Esophagus squamous epithelium (tissue), 5 donors: ENCODE results near the gene IDUA. TPM values are rescaled to one million over a fixed set of nuclear protein-coding genes. Genes with fewer than 3 reads are reported as not detected.

Experiments used
- DNase-seq: peaks from one replicate; lab custom pipeline; 2025; lab: John Stamatoyannopoulos, UW
- H3K27ac ChIP-seq, 4 donors: fragments of 200-600 bp; sonication (generic); one replicate each; pipeline ENCODE4 v1.5.1; 2016 to 2019; ENCODE audit warnings: mild to moderate bottlenecking in 1 of 4
- H3K27me3 ChIP-seq, 4 donors: fragments of 200-600 bp; sonication (generic); 1 replicate in 3 of 4; 2 replicates in 1 of 4; pipeline versions ENCODE4 v1.5.1 to v1.6.0; 2017 to 2021; ENCODE audit warnings: antibody characterized with exemption in 1 of 4
- H3K36me3 ChIP-seq, 3 donors: fragments of 200-600 bp; sonication (generic); one replicate each; pipeline ENCODE4 v1.5.1; 2016 to 2019
- H3K4me1 ChIP-seq, 3 donors: fragments of 200-600 bp; sonication (generic); one replicate each; pipeline ENCODE4 v1.5.1; 2017 to 2019
- H3K4me3 ChIP-seq, 4 donors: fragments of 200-600 bp; sonication (generic); 1 replicate in 3 of 4; 2 replicates in 1 of 4; pipeline ENCODE4 v1.5.1; 2016 to 2019; ENCODE audit warnings: mild to moderate bottlenecking in 2 of 4, moderate library complexity in 1 of 4
- H3K9me3 ChIP-seq, 3 donors: fragments of 200-600 bp; sonication (generic); one replicate each; pipeline ENCODE4 v1.5.1; 2016 to 2019
- POLR2A ChIP-seq, 4 donors: fragments of 450-650 bp; IDR thresholded peaks; one replicate each; pipeline ENCODE4 v1.6.1; 2017; ENCODE audit warnings: antibody characterized with exemption in 4 of 4, mild to moderate bottlenecking in 4 of 4, moderate library complexity in 3 of 4
- WGBS, 2 donors: methylation state at CpG; one replicate each; pipeline ENCODE4 v1.1.5; 2018; 5-methylcytosine and 5-hydroxymethylcytosine counted together
- intact Hi-C: fragments of 100-400 bp; cut with DNase I; formaldehyde crosslinking; loops from one replicate; pipeline ENCODE4 v1.15.0; 2022
- total RNA-seq, 4 donors: library from RNA; depleted of rRNA; stranded (reverse); fragments of >200 nt; gene quantifications; one replicate each; pipeline ENCODE4 v1.1.0, GENCODE V29; 2016
- TF ChIP-seq, protein P1 (sequence below), 6 experiments: fragments of 450-650 bp in 4 of 6; fragments of 200-600 bp in 2 of 6; sonication (generic) in 2 of 6; IDR thresholded peaks; one replicate each; pipeline ENCODE4 v1.5.1; 2016 to 2019; ENCODE audit warnings: antibody characterized with exemption in 6 of 6, mild to moderate bottlenecking in 4 of 6, moderate library complexity in 4 of 6
- donor health status: DM: yes; HTN: yes; CAD: no.

Gene IDUA
- total RNA-seq, 4 donors from 2014 or later = 4.3 to 20.5 (median 14.1) TPM

GRCh38 chr4:1041936-1042330 is 55.1 kb downstream of the IDUA start:
- Histone ChIP-seq H3K27ac (peak overlapping the region in 1 of 4 donors; percentile 62), H3K4me1 (peaks cover 35 to 72% (median 37%) of the 10 kb centered on the region in 3 donors), H3K36me3 (no peaks in the 10 kb centered on the region), H3K27me3 (peaks cover 0 to 47% (median 0%) of the 10 kb centered on the region in 4 donors), H3K9me3 (no peaks in the 10 kb centered on the region), H3K4me3 (peak overlapping the region in 2 of 4 donors; percentile 0 to 4)
- TF ChIP-seq POLR2A (IDR thresholded peaks at IDR 0.05) = no peak
- TF ChIP-seq, protein P1, sequence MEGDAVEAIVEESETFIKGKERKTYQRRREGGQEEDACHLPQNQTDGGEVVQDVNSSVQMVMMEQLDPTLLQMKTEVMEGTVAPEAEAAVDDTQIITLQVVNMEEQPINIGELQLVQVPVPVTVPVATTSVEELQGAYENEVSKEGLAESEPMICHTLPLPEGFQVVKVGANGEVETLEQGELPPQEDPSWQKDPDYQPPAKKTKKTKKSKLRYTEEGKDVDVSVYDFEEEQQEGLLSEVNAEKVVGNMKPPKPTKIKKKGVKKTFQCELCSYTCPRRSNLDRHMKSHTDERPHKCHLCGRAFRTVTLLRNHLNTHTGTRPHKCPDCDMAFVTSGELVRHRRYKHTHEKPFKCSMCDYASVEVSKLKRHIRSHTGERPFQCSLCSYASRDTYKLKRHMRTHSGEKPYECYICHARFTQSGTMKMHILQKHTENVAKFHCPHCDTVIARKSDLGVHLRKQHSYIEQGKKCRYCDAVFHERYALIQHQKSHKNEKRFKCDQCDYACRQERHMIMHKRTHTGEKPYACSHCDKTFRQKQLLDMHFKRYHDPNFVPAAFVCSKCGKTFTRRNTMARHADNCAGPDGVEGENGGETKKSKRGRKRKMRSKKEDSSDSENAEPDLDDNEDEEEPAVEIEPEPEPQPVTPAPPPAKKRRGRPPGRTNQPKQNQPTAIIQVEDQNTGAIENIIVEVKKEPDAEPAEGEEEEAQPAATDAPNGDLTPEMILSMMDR (IDR thresholded peaks at IDR 0.05) = no peak
- DNase-seq = no peak
- intact Hi-C loops = no loop called here
- WGBS, 2 donors = 0 to 20% methylated on average over 1 to 7 of the region's 8 CpGs

- DNase-seq = no peak
- intact Hi-C loops = no loop called here
- 73 to 84% methylated on average over 8 of the region's 17 CpGs for WGBS, 2 donors
- Histone ChIP-seq H3K4me1 (peaks cover 40 to 78% (median 43%) of the 10 kb centered on the region in 3 donors), H3K36me3 (no peaks in the 10 kb centered on the region), H3K27ac (no peak overlapping the region), H3K9me3 (no peaks in the 10 kb centered on the region), H3K4me3 (no peak overlapping the region), H3K27me3 (peaks cover 0 to 51% (median 0%) of the 10 kb centered on the region in 4 donors)
- no peak for TF ChIP-seq POLR2A (IDR thresholded peaks at IDR 0.05)
- TF ChIP-seq, protein P1 (IDR thresholded peaks at IDR 0.05) = no peak
These were observed 55.7 kb downstream of the IDUA start for GRCh38 chr4:1042352-1043055.

GRCh38 chr4:1043162-1043561 is 56.3 kb downstream of the IDUA start:
- intact Hi-C loops = no loop called here
- Histone ChIP-seq H3K27ac (no peak overlapping the region), H3K4me3 (peak overlapping the region in 1 of 4 donors; percentile 48), H3K36me3 (no peaks in the 10 kb centered on the region), H3K9me3 (no peaks in the 10 kb centered on the region), H3K4me1 (peaks cover 40 to 84% (median 47%) of the 10 kb centered on the region in 3 donors), H3K27me3 (peaks cover 0 to 53% (median 0%) of the 10 kb centered on the region in 4 donors)
- TF ChIP-seq POLR2A (IDR thresholded peaks at IDR 0.05) = no peak
- TF ChIP-seq, protein P1 (IDR thresholded peaks at IDR 0.05) = no peak
- no peak for DNase-seq
- 58 to 75% methylated on average over 6 to 7 of the region's 7 CpGs for WGBS, 2 donors

DNA sequence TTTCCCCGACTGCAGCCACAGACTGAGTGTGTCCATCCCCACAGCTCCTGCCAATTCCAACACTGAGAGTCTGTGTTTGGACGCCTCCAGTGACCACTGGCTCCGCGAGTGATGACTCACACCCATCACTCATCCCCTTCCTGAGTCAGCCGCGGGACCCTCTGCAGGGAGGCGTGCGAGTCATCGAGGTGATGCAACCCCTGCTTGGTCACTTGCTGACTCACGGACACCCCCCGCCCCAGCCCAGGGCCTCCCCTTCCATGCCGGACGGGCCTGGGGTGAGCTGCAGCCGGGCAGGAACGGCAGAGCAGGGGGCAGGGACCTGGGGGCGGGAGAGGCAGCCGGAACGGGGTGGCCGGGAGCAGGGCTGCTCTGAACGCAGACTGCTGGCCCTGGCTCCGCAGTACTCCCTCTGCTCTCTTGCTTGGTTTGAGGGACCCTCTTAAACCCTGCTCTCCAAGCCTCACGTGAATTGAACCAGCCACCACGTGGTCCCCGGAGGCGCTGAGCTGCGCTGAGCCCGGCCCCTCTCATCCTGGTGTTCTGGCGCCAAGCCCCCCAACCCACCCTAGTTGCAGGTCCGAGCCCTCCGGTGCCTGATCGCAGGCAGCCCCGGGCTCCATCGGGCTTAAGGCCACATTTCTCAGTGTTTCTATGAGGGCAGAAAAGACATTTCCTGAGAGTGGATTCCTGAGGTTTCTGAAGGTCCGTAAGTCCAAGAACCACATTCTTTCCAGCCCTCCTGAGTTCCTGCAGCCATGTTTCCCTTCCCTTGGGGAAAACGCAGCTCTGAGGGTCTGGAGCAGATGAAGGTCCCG is 57.0 kb downstream of the IDUA start:
- Histone ChIP-seq H3K27me3 (peaks cover 0 to 58% (median 0%) of the 10 kb centered on the region in 4 donors), H3K27ac (peak overlapping the region in 3 of 4 donors; percentile 34 to 83 (median 63)), H3K9me3 (no peaks in the 10 kb centered on the region), H3K36me3 (no peaks in the 10 kb centered on the region), H3K4me1 (peaks cover 40 to 85% (median 47%) of the 10 kb centered on the region in 3 donors), H3K4me3 (peak overlapping the region in 1 of 4 donors; percentile 48)
- intact Hi-C loops = no loop called here
- TF ChIP-seq POLR2A (IDR thresholded peaks at IDR 0.05) = no peak
- TF ChIP-seq, protein P1 (IDR thresholded peaks at IDR 0.05) = no peak
- DNase-seq = no peak
- 58 to 73% methylated on average over 12 to 16 of the region's 36 CpGs for WGBS, 2 donors
